Stimulated activated CD8-positive, alpha-beta memory T cell treated with anti-CD3 and anti-CD28 coated beads, Interleukin-4, amount 100 ng/mL, for 1 hour (primary cell): ENCODE data around the gene ZBTB26.
A peak's percentile ranks its signal among the peaks of the same experiment; 100 is the strongest.
"Not testable (repeated sequence)": the region's sequence is repeated elsewhere in the genome, so short reads cannot be mapped to it uniquely, and the experiment has no call there.

Experiments
- DNase-seq, 2 donors: peaks; one replicate each; pipeline ENCODE4 v3.0.0-alpha.2; 2020; ENCODE audit warnings: low read depth in 2 of 2, low spot score in 1 of 2

Gene ZBTB26

GRCh38 chr9:122929796-122930354 lies 1.4 kb downstream of the ZBTB26 start:
- no peak for DNase-seq

GRCh38 chr9:122923947-122924346 lies 7.4 kb downstream of the ZBTB26 start:
- no peak for DNase-seq

GRCh38 chr9:122922713-122923112 lies 8.6 kb downstream of the ZBTB26 start:
- no peak for DNase-seq

DNA sequence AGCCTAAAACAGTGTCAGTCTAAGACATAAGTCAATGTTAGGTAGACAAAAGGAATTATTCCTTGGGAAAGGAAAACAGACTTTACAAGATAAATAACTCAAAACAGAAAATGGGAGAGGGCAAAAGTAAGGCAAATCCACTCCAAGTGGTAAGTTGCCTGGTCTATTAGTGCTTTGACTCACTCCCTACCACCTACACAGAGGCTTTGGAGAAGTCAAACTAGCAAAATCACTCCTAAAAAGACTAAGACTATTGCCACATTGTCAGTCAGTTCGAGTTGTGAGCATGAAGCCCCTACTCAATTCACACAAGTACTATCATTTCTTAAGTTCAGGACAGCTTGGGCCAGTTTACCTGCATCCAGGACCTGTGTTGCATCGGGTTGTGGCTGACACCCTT lies 13.0 kb downstream of the ZBTB26 start:
- DNase-seq: no peak

DNA sequence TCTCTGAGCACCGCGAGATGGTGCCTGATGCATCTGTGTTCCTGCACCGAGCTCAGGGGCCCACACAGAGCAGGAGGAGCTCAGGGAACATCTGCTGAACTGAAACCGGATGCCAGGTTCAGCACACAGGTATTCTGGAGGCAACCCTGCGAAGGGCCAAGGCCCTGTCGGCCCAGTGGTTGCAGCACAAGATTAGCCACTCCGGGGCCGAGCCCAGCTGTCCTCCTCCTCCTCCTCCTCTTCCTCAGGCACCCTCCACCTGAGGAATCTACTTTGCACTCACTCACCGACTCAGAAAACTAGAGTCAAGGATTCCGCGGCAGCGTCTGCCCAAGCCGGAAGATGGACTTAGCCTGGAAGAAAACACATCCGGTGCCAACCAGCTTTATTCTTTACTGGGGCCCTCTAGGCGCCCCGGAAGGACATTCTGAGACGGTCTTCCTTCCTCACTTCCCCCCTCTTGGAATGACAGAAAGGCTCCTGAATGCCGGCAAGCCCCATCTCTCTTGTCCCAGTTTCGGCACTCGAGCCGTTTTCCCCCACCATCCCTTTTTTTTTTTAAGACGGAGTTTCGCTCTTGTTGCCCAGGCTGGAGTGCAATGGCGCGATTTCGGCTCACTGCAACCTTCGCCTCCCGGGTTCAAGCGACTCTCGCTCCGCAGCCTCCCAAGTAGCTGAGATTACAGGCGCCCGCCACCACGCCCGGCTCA lies 18.2 kb downstream of the ZBTB26 start, which contains the start of gene ZBTB6:
Gene ZBTB6 (minus strand): TSS at position 360 of the 710 bp plus-strand sequence. CDS start 1,251 bp downstream, outside the sequence.
- DNase-seq: peak in 1 of 2 donors; percentile 27

DNA sequence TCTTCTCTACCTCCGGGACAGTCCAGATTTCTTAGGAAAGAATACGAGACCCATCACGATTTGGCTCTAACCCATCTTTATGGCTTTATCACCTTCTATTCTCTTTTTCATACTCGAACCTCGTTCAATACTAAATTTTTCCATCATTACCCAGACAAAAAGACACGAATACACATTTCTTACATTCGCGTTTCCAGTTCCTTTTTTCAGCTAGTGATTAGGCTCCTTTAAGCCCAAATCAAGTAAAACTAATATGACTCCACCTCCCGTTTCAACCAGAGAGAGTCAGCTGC lies 18.7 kb downstream of the ZBTB26 start:
- DNase-seq: no peak

- not testable (repeated sequence) for DNase-seq
Observed at GRCh38 chr9:122906122-122906521, 25.2 kb downstream of the ZBTB26 start.

DNA sequence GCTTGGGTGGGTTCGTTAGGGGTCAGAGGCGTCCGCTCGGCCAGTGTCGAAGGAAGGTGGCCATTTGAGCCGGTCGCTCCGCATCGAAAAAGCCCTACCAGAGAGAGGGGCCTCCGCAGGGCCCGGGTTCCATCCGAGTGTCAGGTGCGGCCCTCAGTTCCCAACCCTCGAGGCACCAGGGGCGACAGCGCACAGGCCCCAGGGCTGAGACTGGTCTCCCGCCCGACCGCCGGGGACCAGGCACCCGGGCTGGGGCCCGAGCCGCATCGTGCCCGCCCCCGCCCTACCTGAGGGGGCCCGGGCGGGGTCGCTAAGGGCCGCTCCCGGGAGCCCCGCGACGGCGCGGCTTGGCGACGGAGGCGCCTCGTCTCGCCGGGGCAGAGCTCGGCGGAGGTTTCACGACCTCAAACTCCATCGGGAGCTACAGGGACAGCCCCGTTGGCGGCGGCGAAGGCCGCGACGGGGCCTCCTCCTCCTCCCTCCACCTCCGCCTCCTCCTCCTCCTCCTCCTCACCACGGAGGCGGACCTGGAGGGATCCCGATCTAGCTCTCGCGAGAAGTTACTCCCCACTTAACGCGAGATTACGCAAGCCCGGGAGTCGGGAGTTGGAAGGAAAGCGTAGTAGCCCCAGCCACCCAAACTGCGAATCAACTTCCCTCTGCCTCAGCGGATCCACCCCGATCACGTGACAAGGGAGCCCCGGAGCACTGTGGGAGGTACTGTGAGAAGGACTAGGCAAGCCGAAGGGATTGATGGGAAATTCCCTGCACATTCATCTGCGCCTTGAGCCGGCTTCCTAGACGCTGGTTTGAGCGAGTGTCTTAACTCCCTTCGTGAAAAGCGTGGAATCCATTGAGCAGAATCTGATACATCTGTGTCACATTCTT lies 26.2 kb downstream of the ZBTB26 start, which contains the start of gene RC3H2:
Gene RC3H2 (minus strand): TSS at position 537 of the 888 bp plus-strand sequence. CDS start 7,850 bp downstream, outside the sequence.
- peak; percentile 89 to 93 for DNase-seq

DNA sequence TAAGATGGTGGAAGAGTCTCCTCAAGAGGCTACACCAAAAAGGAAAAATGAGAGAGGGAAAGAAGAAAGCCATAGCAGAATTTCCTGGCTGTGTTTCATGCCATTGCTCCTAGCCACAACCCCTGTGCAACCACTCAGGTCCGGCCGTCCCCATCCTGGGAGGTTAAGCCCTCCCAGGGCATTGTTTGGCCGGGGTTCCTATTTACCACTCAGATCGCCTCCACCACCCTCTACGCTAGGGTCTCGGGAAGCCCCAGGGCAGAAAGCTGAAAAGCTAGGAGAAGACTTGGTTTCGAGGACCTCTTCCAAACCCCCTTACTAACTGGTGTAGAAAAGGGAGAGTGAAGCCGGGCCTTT lies 26.9 kb downstream of the ZBTB26 start:
- DNase-seq: no peak

GRCh38 chr9:122900791-122901190 lies 30.5 kb downstream of the ZBTB26 start:
- no peak for DNase-seq

GRCh38 chr9:122897969-122898368 lies 33.3 kb downstream of the ZBTB26 start:
- DNase-seq: no peak

GRCh38 chr9:122888480-122888879 lies 42.8 kb downstream of the ZBTB26 start:
- DNase-seq: no peak

- DNase-seq: no peak
Observed at GRCh38 chr9:122883125-122883524, 48.2 kb downstream of the ZBTB26 start.

GRCh38 chr9:122879443-122879842 lies 51.9 kb downstream of the ZBTB26 start:
- no peak for DNase-seq

GRCh38 chr9:122875523-122875922 lies 55.8 kb downstream of the ZBTB26 start:
- no peak for DNase-seq

DNA sequence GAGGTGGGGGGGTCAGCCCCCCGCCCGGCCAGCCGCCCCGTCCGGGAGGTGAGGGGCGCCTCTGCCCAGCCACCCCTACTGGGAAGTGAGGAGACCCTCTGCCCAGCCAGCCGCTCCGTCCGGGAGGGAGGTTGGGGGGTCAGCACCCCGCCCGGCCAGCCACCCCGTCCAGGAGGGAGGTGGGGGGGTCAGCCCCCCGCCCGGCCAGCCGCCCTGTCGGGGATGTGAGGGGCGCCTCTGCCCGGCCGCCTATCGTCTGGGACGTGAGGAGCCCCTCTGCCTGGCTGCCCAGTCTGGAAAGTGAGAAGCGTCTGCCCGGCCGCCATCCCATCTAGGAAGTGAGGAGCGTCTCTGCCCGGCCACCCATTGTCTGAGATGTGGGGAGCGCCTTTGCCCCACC lies 64.0 kb downstream of the ZBTB26 start:
- DNase-seq: not testable (repeated sequence)

DNA sequence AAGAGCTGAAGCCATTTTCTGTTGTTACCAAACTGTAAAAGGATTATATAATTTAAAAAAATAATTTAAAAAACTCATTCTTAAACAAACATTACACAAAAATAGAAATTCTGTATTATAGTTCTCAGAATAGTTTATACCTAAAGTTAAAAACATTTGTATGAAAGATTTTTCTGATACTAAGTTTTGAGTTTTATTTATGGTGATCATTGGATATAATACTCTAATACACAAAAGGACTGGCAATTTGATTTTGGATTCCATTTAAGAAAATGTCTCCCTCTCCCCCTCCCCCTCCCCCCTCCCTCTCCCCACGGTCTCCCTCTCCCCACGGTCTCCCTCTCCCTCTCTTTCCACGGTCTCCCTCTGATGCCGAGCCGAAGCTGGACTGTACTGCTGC lies 65.2 kb downstream of the ZBTB26 start:
- no peak for DNase-seq
